Suprapubic skin (tissue), 4 donors: Measurements from ENCODE around the gene RIPOR3. TPM values are rescaled to one million over a fixed set of nuclear protein-coding genes. Genes with fewer than 3 reads are reported as not detected.
"Not testable (repeated sequence)": the region's sequence is repeated elsewhere in the genome, so short reads cannot be mapped to it uniquely, and the experiment has no call there.

Experiments
- DNase-seq, 2 donors: peaks; one replicate each; pipeline ENCODE4 v3.0.0-alpha.2; 2019; ENCODE audit warnings: low spot score in 2 of 2
- H3K27ac ChIP-seq: fragments of 200-600 bp; sonication (generic); one replicate; pipeline ENCODE4 v1.5.1; 2019
- H3K27me3 ChIP-seq: fragments of 200-600 bp; sonication (generic); one replicate; pipeline ENCODE4 v1.5.1; 2019
- H3K36me3 ChIP-seq: fragments of 200-600 bp; sonication (generic); one replicate; pipeline ENCODE4 v1.5.1; 2019
- H3K4me1 ChIP-seq: fragments of 200-600 bp; sonication (generic); one replicate; pipeline ENCODE4 v1.5.1; 2019
- H3K4me3 ChIP-seq: fragments of 200-600 bp; sonication (generic); one replicate; pipeline ENCODE4 v1.5.1; 2019; ENCODE audit warnings: mild to moderate bottlenecking
- H3K9me3 ChIP-seq: fragments of 200-600 bp; sonication (generic); one replicate; pipeline ENCODE4 v1.5.1; 2019
- CTCF ChIP-seq, 2 donors: fragments of 200-600 bp in 1 of 2; fragments of 450-650 bp in 1 of 2; sonication (generic) in 1 of 2; IDR thresholded peaks; one replicate each; pipeline ENCODE4 v1.5.1; 2016 to 2019; ENCODE audit warnings: antibody characterized with exemption in 2 of 2, mild to moderate bottlenecking in 1 of 2, moderate library complexity in 1 of 2
- EP300 ChIP-seq: sonication (generic); formaldehyde crosslinking; IDR thresholded peaks from one replicate; pipeline ENCODE4 v1.6.1; 2017; ENCODE audit warnings: antibody characterized with exemption
- POLR2A ChIP-seq, 2 donors: fragments of 450-650 bp; IDR thresholded peaks; one replicate each; pipeline ENCODE4 v1.6.1; 2017; ENCODE audit warnings: antibody characterized with exemption in 2 of 2, mild to moderate bottlenecking in 2 of 2, moderate library complexity in 2 of 2
- POLR2AphosphoS5 ChIP-seq, 3 donors: sonication (generic); formaldehyde crosslinking; IDR thresholded peaks; one replicate each; pipeline ENCODE4 v1.6.1; 2017; ENCODE audit warnings: antibody characterized with exemption in 3 of 3
- WGBS: methylation state at CpG from one replicate; pipeline ENCODE4 v1.1.5; 2018; 5-methylcytosine and 5-hydroxymethylcytosine counted together
- total RNA-seq, 4 donors: library from RNA; depleted of rRNA; stranded (reverse); fragments of >200 nt; gene quantifications; one replicate each; pipeline ENCODE4 v1.1.0, GENCODE V29; 2016

The RIPOR3 gene
- total RNA-seq, 4 donors from 2014 or later = 3.3 to 10.1 (median 5.3) TPM

- H3K4me3 ChIP-seq = no peak overlapping the region
- TF ChIP-seq POLR2A (IDR thresholded peaks at IDR 0.05) (no peak), EP300 (no peak), CTCF (IDR thresholded peaks at IDR 0.05) (no peak), POLR2AphosphoS5 (IDR thresholded peaks at IDR 0.05) (no peak)
- WGBS = 97% methylated on average over 6 of the region's 6 CpGs
- H3K9me3 ChIP-seq = no peaks in the 10 kb centered on the region
- no peak for DNase-seq
- H3K4me1 ChIP-seq = peaks cover 10% of the 10 kb centered on the region
- no peaks in the 10 kb centered on the region for H3K27me3 ChIP-seq
- no peaks in the 10 kb centered on the region for H3K36me3 ChIP-seq
- H3K27ac ChIP-seq = no peak overlapping the region
Measured at GRCh38 chr20:50648651-50649050, 42.7 kb downstream of the RIPOR3 start.

GRCh38 chr20:50646483-50646996, 44.8 kb downstream of the RIPOR3 start:
- Histone ChIP-seq H3K9me3 (no peaks in the 10 kb centered on the region), H3K4me3 (no peak overlapping the region), H3K27ac (peak overlapping the region; percentile 28), H3K4me1 (peaks cover 20% of the 10 kb centered on the region), H3K27me3 (no peaks in the 10 kb centered on the region), H3K36me3 (no peaks in the 10 kb centered on the region)
- TF ChIP-seq POLR2A (IDR thresholded peaks at IDR 0.05) (no peak), EP300 (no peak), POLR2AphosphoS5 (IDR thresholded peaks at IDR 0.05) (peak in 1 of 3 donors; percentile 17), CTCF (IDR thresholded peaks at IDR 0.05) (peak in 1 of 2 donors; percentile 20)
- 55% methylated on average over 1 of the region's 1 CpG for WGBS
- DNase-seq = no peak

- H3K36me3 ChIP-seq = no peaks in the 10 kb centered on the region
- H3K9me3 ChIP-seq = no peaks in the 10 kb centered on the region
- no peaks in the 10 kb centered on the region for H3K27me3 ChIP-seq
- no peak for TF ChIP-seq EP300
- WGBS = 45% methylated on average over 20 of the region's 23 CpGs
- peaks cover 20% of the 10 kb centered on the region for H3K4me1 ChIP-seq
- no peak overlapping the region for H3K4me3 ChIP-seq
- DNase-seq = no peak
- H3K27ac ChIP-seq = peak overlapping the region; percentile 9
Measured at GRCh38 chr20:50645253-50646068, 45.9 kb downstream of the RIPOR3 start.

- no peak overlapping the region for H3K27ac ChIP-seq
Measured at GRCh38 chr20:50642288-50642803, 49.0 kb downstream of the RIPOR3 start.

GRCh38 chr20:50641625-50642287, 49.6 kb downstream of the RIPOR3 start:
- not testable (repeated sequence) for DNase-seq, H3K27ac ChIP-seq, H3K27me3 ChIP-seq, H3K4me3 ChIP-seq, H3K36me3 ChIP-seq, H3K9me3 ChIP-seq
- H3K4me1 ChIP-seq = peaks cover 22% of the 10 kb centered on the region
- 67% methylated on average over 11 of the region's 11 CpGs for WGBS

More at GRCh38 chr20:50642288-50642803, 49.0 kb downstream of the RIPOR3 start:
- 60% methylated on average over 4 of the region's 4 CpGs for WGBS
- no peak for DNase-seq
- no peaks in the 10 kb centered on the region for H3K36me3 ChIP-seq
- peaks cover 20% of the 10 kb centered on the region for H3K4me1 ChIP-seq
- H3K4me3 ChIP-seq = no peak overlapping the region
- TF ChIP-seq POLR2A (IDR thresholded peaks at IDR 0.05) (no peak), CTCF (IDR thresholded peaks at IDR 0.05) (no peak), POLR2AphosphoS5 (IDR thresholded peaks at IDR 0.05) (no peak), EP300 (no peak)
- H3K9me3 ChIP-seq = no peaks in the 10 kb centered on the region
- H3K27me3 ChIP-seq = no peaks in the 10 kb centered on the region

- not testable (repeated sequence) for H3K36me3 ChIP-seq, H3K27ac ChIP-seq, H3K4me3 ChIP-seq, H3K9me3 ChIP-seq, DNase-seq, H3K27me3 ChIP-seq
- H3K4me1 ChIP-seq = peaks cover 26% of the 10 kb centered on the region
- WGBS = 82% methylated on average over 10 of the region's 20 CpGs
Measured at GRCh38 chr20:50639971-50640711, 51.2 kb downstream of the RIPOR3 start.

GRCh38 chr20:50638015-50638847, 53.1 kb downstream of the RIPOR3 start:
- not testable (repeated sequence) for H3K9me3 ChIP-seq, H3K36me3 ChIP-seq, H3K27ac ChIP-seq, H3K27me3 ChIP-seq, H3K4me3 ChIP-seq, DNase-seq
- peaks cover 23% of the 10 kb centered on the region for H3K4me1 ChIP-seq
- 68% methylated on average over 9 of the region's 15 CpGs for WGBS
